Esophagus muscularis mucosa (tissue), 3 donors: ENCODE results near the gene CLTC.

ENCODE experiments used
- POLR2A ChIP-seq: fragments of 450-650 bp; IDR thresholded peaks from one replicate; pipeline ENCODE4 v1.6.1; 2017; ENCODE audit warnings: antibody characterized with exemption, moderate library complexity, mild to moderate bottlenecking, low read depth
- TF ChIP-seq, protein P1 (sequence below), 3 experiments: fragments of 200-600 bp in 2 of 3; fragments of 450-650 bp in 1 of 3; sonication (generic) in 2 of 3; IDR thresholded peaks; one replicate each; pipeline ENCODE4 v1.5.1; 2017 to 2019; ENCODE audit warnings: antibody characterized with exemption in 3 of 3, mild to moderate bottlenecking in 2 of 3, moderate library complexity in 1 of 3

DNA sequence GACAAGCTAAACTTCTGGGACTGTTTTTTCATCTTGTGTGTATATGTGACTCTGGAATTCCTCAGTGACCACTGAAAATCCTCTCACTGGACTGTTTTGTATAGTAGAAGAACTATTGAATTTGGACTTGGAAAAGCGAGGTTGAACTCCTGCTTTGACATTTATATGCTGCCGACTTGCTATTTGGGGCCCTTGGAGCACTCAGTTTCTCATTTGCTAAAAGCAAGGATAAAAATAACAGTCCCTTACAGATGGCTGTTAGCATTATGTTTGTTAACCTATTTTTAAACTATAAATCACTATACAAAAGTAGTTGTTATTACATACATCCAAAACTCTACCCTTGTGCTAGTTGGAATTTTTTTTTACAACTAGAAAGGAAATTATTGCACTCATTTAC lies 96.7 kb downstream of the CLTC start:
- TF ChIP-seq, protein P1, sequence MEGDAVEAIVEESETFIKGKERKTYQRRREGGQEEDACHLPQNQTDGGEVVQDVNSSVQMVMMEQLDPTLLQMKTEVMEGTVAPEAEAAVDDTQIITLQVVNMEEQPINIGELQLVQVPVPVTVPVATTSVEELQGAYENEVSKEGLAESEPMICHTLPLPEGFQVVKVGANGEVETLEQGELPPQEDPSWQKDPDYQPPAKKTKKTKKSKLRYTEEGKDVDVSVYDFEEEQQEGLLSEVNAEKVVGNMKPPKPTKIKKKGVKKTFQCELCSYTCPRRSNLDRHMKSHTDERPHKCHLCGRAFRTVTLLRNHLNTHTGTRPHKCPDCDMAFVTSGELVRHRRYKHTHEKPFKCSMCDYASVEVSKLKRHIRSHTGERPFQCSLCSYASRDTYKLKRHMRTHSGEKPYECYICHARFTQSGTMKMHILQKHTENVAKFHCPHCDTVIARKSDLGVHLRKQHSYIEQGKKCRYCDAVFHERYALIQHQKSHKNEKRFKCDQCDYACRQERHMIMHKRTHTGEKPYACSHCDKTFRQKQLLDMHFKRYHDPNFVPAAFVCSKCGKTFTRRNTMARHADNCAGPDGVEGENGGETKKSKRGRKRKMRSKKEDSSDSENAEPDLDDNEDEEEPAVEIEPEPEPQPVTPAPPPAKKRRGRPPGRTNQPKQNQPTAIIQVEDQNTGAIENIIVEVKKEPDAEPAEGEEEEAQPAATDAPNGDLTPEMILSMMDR (IDR thresholded peaks at IDR 0.05) = no peak
- no peak for TF ChIP-seq POLR2A
